ENCODE measurements around the gene THAP11. TPM values are rescaled to one million over a fixed set of nuclear protein-coding genes. Genes with fewer than 3 reads are reported as not detected.
"Not testable (repeated sequence)": the region's sequence is repeated elsewhere in the genome, so short reads cannot be mapped to it uniquely, and the experiment has no call there.

THAP11 gene
- total and polyA plus RNA-seq, 2 of the 13 experiments (the other 11 are each of a cell fraction or from before 2014, with no cell fraction given), result 44.2 to 53.4 TPM

- CTCF ChIA-PET (ENCODE audit: low intra/inter-chr PET ratio, low total read pairs); in situ Hi-C loops (cut with HindIII; ENCODE audit: extremely low pct_ligation_motif_present, low pct_unique_long_range_greater_than_20kb); TF ChIP-seq LCORL (IDR thresholded peaks at IDR 0.05); CREB1 (CRISPR knock-in tag; IDR thresholded peaks at IDR 0.05): not testable (repeated sequence)
- TF ChIP-seq JUND (CRISPR knock-in tag; IDR thresholded peaks at IDR 0.05) (0 out of 2 replicates have a peak, but pooled peaks have one; percentile 23), HDAC2 (CRISPR knock-in tag; IDR thresholded peaks at IDR 0.05) (0 out of 2 replicates have a peak, but pooled peaks have one; percentile 14), SALL1 (CRISPR knock-in tag; IDR thresholded peaks at IDR 0.05) (peak; percentile 68), MED1 (CRISPR knock-in tag; IDR thresholded peaks at IDR 0.05) (0 out of 2 replicates have a peak, but pooled peaks have one; percentile 21), LCORL (CRISPR knock-in tag; IDR thresholded peaks at IDR 0.05) (peak; percentile 42; the same call in 1 of the 2 replicates), ZNF460 (CRISPR knock-in tag; IDR thresholded peaks at IDR 0.05; ENCODE audit: borderline replicate concordance) (peak; percentile 48; the same call in 1 of the 2 replicates), SAP130 (CRISPR knock-in tag; IDR thresholded peaks at IDR 0.05; ENCODE audit: low read depth) (0 out of 2 replicates have a peak, but pooled peaks have one; percentile 14), CREB1 (IDR thresholded peaks at IDR 0.05) (0 out of 2 replicates have a peak, but pooled peaks have one; percentile 12), FOSL2 (CRISPR knock-in tag; IDR thresholded peaks at IDR 0.05) (peak; percentile 89), HIC2 (CRISPR knock-in tag; IDR thresholded peaks at IDR 0.05; ENCODE audit: low read depth) (0 out of 2 replicates have a peak, but pooled peaks have one; percentile 23), THAP11 (CRISPR knock-in tag; IDR thresholded peaks at IDR 0.05) (peak; percentile 43; the same call in 1 of the 2 replicates), MEF2D (CRISPR knock-in tag; IDR thresholded peaks at IDR 0.05) (0 out of 2 replicates have a peak, but pooled peaks have one; percentile 27), GATAD2A (CRISPR knock-in tag; IDR thresholded peaks at IDR 0.05) (peak; percentile 35; the same call in 1 of the 2 replicates), NCOA2 (CRISPR knock-in tag; IDR thresholded peaks at IDR 0.05) (peak; percentile 11; the same call in 1 of the 2 replicates), PAXIP1 (CRISPR knock-in tag; conservative IDR thresholded peaks at IDR 0.05) (peak; percentile 46), PITX1 (CRISPR knock-in tag; IDR thresholded peaks at IDR 0.05) (peak; percentile 67), RCOR2 (CRISPR knock-in tag; IDR thresholded peaks at IDR 0.05) (peak; percentile 33; the same call in 1 of the 2 replicates), ZNF629 (CRISPR knock-in tag; conservative IDR thresholded peaks at IDR 0.05) (0 out of 2 replicates have a peak, but pooled peaks have one; percentile 15), ZMYM2 (CRISPR knock-in tag; IDR thresholded peaks at IDR 0.05) (peak; percentile 88), HDAC1 (CRISPR knock-in tag; IDR thresholded peaks at IDR 0.05) (peak; percentile 21; the same call in 1 of the 2 replicates), HOXA3 (CRISPR knock-in tag; IDR thresholded peaks at IDR 0.05) (0 out of 2 replicates have a peak, but pooled peaks have one; percentile 29)
Measured at GRCh38 chr16:67837190-67837589, 4.9 kb upstream of the THAP11 start.

More at GRCh38 chr16:67837190-67837589, 4.9 kb upstream of the THAP11 start:
- ATAC-seq; H3K4me3 ChIP-seq (replicated peaks in 1 of 3; ENCODE audit: insufficient read depth in 1 of 3, low read depth in 2 of 3, low read length in 3 of 3); H4K20me1 ChIP-seq (ENCODE audit: insufficient read depth, low read length); H3K9ac ChIP-seq (ENCODE audit: insufficient read depth, low read depth, low read length); BruUV-seq (replicated peaks); intact Hi-C loops (cut with micrococcal nuclease; ENCODE audit: unreplicated experiment); H2AFZ ChIP-seq (ENCODE audit: low read length); FAIRE-seq; H3K27ac ChIP-seq (ENCODE audit: extremely low read length, insufficient read depth, low read length); H3K36me3 ChIP-seq (replicated peaks in 1 of 2; ENCODE audit: control insufficient read depth in 1 of 2, insufficient read depth in 2 of 2, low read length in 2 of 2); H3K27me3 ChIP-seq (ENCODE audit: control insufficient read depth in 1 of 2, insufficient read depth in 2 of 2, low read length in 2 of 2); H3K9me3 ChIP-seq (ENCODE audit: low read length): not testable (repeated sequence)
- POLR2A ChIA-PET, result interaction anchor here (1.0 kb wide), 2 partner anchors 9 to 99 kb away, joined by 3 read pairs; partner anchors contain the start of genes NUTF2 and PSMB10
- DNase-seq (ENCODE audit: low spot score), result peak; percentile 58
- 11% methylated on average over 10 of the region's 10 CpGs for whole genome bisulfite sequencing (ENCODE audit: low lambda C conversion rate)
- Histone ChIP-seq H3K4me1 (ENCODE audit: insufficient read depth, low read length) (peaks cover 41% of the 10 kb centered on the region), H3K4me2 (ENCODE audit: low read depth, low read length) (peak overlapping the region; percentile 13; the same call in 1 of the 2 replicates), H3K79me2 (ENCODE audit: insufficient read depth, low read length) (peaks cover 14% of the 10 kb centered on the region)

All from HepG2 (cell line).